H1 (cell line): Measurements from ENCODE around the gene THADA. TPM values are rescaled to one million over a fixed set of nuclear protein-coding genes. Genes with fewer than 3 reads are reported as not detected.
A peak's percentile ranks its signal among the peaks of the same experiment; 100 is the strongest.

Experiments used
- CTCF ChIA-PET: fragments of 300-600 bp; sonication (Branson Sonifier 250); formaldehyde crosslinking; loops from one replicate; lab custom pipeline; 2021; ENCODE audit not compliant: partially characterized antibody; lab: Charles Lee
- POLR2A ChIA-PET: fragments of 300-600 bp; sonication (Branson Sonifier 250); formaldehyde crosslinking; loops from one replicate; lab custom pipeline; 2021; ENCODE audit warnings: inconsistent platforms; ENCODE audit not compliant: partially characterized antibody; lab: Charles Lee
- DNase-seq, 2 experiments: peaks; one replicate each; pipeline versions ENCODE4 v3.0.0 to v3.0.0-alpha.2; 2010 to 2022; ENCODE audit warnings: low spot score in 2 of 2, low read depth in 1 of 2, mixed read lengths in 1 of 2
- FAIRE-seq: peaks from 2 replicates; lab custom pipeline; 2011; peaks lifted over from hg19 to GRCh38; lab: Jason Lieb, UNC
- H2AFZ ChIP-seq: 2 replicates; pipeline ENCODE4 v1.8.1; 2012; ENCODE audit warnings: low read length, inconsistent platforms
- H2AK5ac ChIP-seq: 2 replicates; pipeline ENCODE4 v1.6.1; 2013; ENCODE audit warnings: low read depth, low read length
- H2BK120ac ChIP-seq: replicated peaks from 2 replicates; pipeline ENCODE3; 2013; ENCODE audit warnings: low read depth, low read length, inconsistent platforms
- H2BK12ac ChIP-seq: 2 replicates; pipeline ENCODE4 v1.6.1; 2013; ENCODE audit warnings: low read depth, low read length
- H2BK15ac ChIP-seq: 2 replicates; pipeline ENCODE4 v1.6.1; 2013; ENCODE audit warnings: low read length
- H2BK20ac ChIP-seq: 2 replicates; pipeline ENCODE4 v1.6.1; 2013; ENCODE audit warnings: low read length
- H2BK5ac ChIP-seq: 2 replicates; pipeline ENCODE4 v1.6.1; 2013; ENCODE audit warnings: low read depth, low read length
- H3K14ac ChIP-seq: 2 replicates; pipeline ENCODE4 v1.6.1; 2013; ENCODE audit warnings: inconsistent platforms; ENCODE audit not compliant: insufficient read length
- H3K18ac ChIP-seq: 2 replicates; pipeline ENCODE4 v1.6.1; 2013; ENCODE audit warnings: low read length; ENCODE audit errors: extremely low read depth
- H3K23ac ChIP-seq: 2 replicates; pipeline ENCODE4 v1.6.1; 2013; ENCODE audit warnings: inconsistent platforms; ENCODE audit not compliant: insufficient read length
- H3K23me2 ChIP-seq: 2 replicates; pipeline ENCODE4 v1.6.1; 2013; ENCODE audit warnings: low read depth, low read length
- H3K27ac ChIP-seq: 2 replicates; pipeline ENCODE4 v1.6.1; 2011; ENCODE audit warnings: low read depth, low read length, inconsistent platforms
- H3K27me3 ChIP-seq, 4 experiments: replicated peaks in 1 of 4; 1 replicate in 1 of 4; 2 replicates in 3 of 4; pipeline versions ENCODE4 v1.6.1 to v1.8.1; 2011 to 2013; ENCODE audit warnings: low read length in 3 of 4, mild to moderate bottlenecking in 3 of 4, inconsistent platforms in 2 of 4, mixed read lengths in 2 of 4, moderate library complexity in 1 of 4; ENCODE audit not compliant: control insufficient read depth in 3 of 4, insufficient read depth in 3 of 4; ENCODE audit errors: extremely low read depth in 1 of 4
- H3K36me3 ChIP-seq, 4 experiments: 2 replicates each; pipeline versions ENCODE4 v1.6.1 to v1.8.1; 2011 to 2013; ENCODE audit warnings: mild to moderate bottlenecking in 4 of 4, low read length in 3 of 4, moderate library complexity in 2 of 4, control low read depth in 1 of 4, inconsistent platforms in 1 of 4; ENCODE audit not compliant: insufficient read depth in 4 of 4, control insufficient read depth in 2 of 4
- H3K4ac ChIP-seq: replicated peaks from 2 replicates; pipeline ENCODE3; 2013; ENCODE audit warnings: low read length, low read depth, mixed read lengths, inconsistent platforms; ENCODE audit not compliant: insufficient read length
- H3K4me1 ChIP-seq, 4 experiments: replicated peaks in 1 of 4; 1 replicate in 1 of 4; 2 replicates in 3 of 4; pipeline versions ENCODE4 v1.6.1 to v1.8.1; 2011 to 2013; ENCODE audit warnings: low read length in 3 of 4, inconsistent platforms in 2 of 4, mixed read lengths in 1 of 4; ENCODE audit not compliant: insufficient read depth in 4 of 4, control insufficient read depth in 3 of 4
- H3K4me2 ChIP-seq, 2 experiments: 2 replicates each; pipeline versions ENCODE4 v1.6.1 to v1.8.1; 2011 to 2013; ENCODE audit warnings: low read depth in 2 of 2, low read length in 2 of 2, control low read depth in 1 of 2, inconsistent platforms in 1 of 2, mild to moderate bottlenecking in 1 of 2; ENCODE audit not compliant: insufficient read depth in 1 of 2
- H3K4me3 ChIP-seq, 4 experiments: fragments of 200-600, 300-600 bp in 1 of 4; sonication (generic), shearing (Covaris generic), sonication (Bioruptor Twin) in 1 of 4; 2 replicates each; pipeline versions ENCODE4 v1.5.1 to v1.8.1; 2011 to 2016; ENCODE audit warnings: low read length in 4 of 4, low read depth in 3 of 4, control low read depth in 2 of 4, inconsistent platforms in 2 of 4, mild to moderate bottlenecking in 2 of 4, mixed read lengths in 1 of 4, moderate library complexity in 1 of 4; ENCODE audit not compliant: insufficient read depth in 2 of 4; ENCODE audit errors: extremely low read depth in 1 of 4
- H3K56ac ChIP-seq: replicated peaks from 2 replicates; pipeline ENCODE3; 2013; ENCODE audit warnings: low read depth, mild to moderate bottlenecking, mixed read lengths, low read length, inconsistent platforms; ENCODE audit not compliant: insufficient read length
- H3K79me1 ChIP-seq: 2 replicates; pipeline ENCODE4 v1.6.1; 2013; ENCODE audit warnings: low read depth, low read length, control low read depth
- H3K79me2 ChIP-seq, 2 experiments: 2 replicates each; pipeline versions ENCODE4 v1.6.1 to v1.8.1; 2012 to 2013; ENCODE audit warnings: low read length in 2 of 2, mild to moderate bottlenecking in 2 of 2, inconsistent platforms in 1 of 2; ENCODE audit not compliant: insufficient read depth in 2 of 2, control insufficient read depth in 1 of 2
- H3K9ac ChIP-seq, 4 experiments: replicated peaks in 1 of 4; 1 replicate in 1 of 4; 2 replicates in 3 of 4; pipeline versions ENCODE4 v1.6.1 to v1.8.1; 2011 to 2013; ENCODE audit warnings: low read depth in 3 of 4, low read length in 3 of 4, control low read depth in 2 of 4, mild to moderate bottlenecking in 2 of 4, moderate library complexity in 2 of 4, inconsistent platforms in 1 of 4; ENCODE audit errors: extremely low read depth in 1 of 4
- H3K9me3 ChIP-seq, 2 experiments: 2 replicates each; pipeline versions ENCODE4 v1.6.1 to v1.8.1; 2012 to 2013; ENCODE audit warnings: mild to moderate bottlenecking in 2 of 2, moderate library complexity in 2 of 2, control low read depth in 1 of 2, inconsistent platforms in 1 of 2, low read depth in 1 of 2, low read length in 1 of 2, mixed read lengths in 1 of 2; ENCODE audit not compliant: insufficient read depth in 2 of 2
- H4K20me1 ChIP-seq, 2 experiments: replicated peaks in 1 of 2; 2 replicates each; pipeline versions ENCODE3 to v1.8.1; 2011 to 2013; ENCODE audit warnings: inconsistent platforms in 2 of 2, low read length in 2 of 2, mild to moderate bottlenecking in 1 of 2; ENCODE audit not compliant: insufficient read depth in 2 of 2, control insufficient read depth in 1 of 2
- H4K5ac ChIP-seq: 2 replicates; pipeline ENCODE4 v1.6.1; 2013; ENCODE audit warnings: low read length, low read depth, mixed read lengths, inconsistent platforms; ENCODE audit not compliant: insufficient read length
- H4K8ac ChIP-seq: 2 replicates; pipeline ENCODE4 v1.8.0; 2013; ENCODE audit warnings: mild to moderate bottlenecking, moderate library complexity, low read length, inconsistent platforms; ENCODE audit not compliant: insufficient read depth; ENCODE audit errors: extremely low read depth
- H4K91ac ChIP-seq: replicated peaks from 2 replicates; pipeline ENCODE3; 2013; ENCODE audit warnings: low read length, mixed read lengths, inconsistent platforms; ENCODE audit not compliant: insufficient read length
- BRCA1 ChIP-seq: IDR thresholded peaks from 2 replicates; pipeline ENCODE4 v1.6.1; 2012; ENCODE audit warnings: low read depth, low read length, improper control_type of control experiment
- JUND ChIP-seq: IDR thresholded peaks from 2 replicates; pipeline ENCODE4 v1.6.1; 2011; ENCODE audit warnings: mild to moderate bottlenecking, improper control_type of control experiment, low read length
- PHF8 ChIP-seq: fragments of 200-600 bp; sonication (generic); conservative IDR thresholded peaks from 2 replicates; pipeline ENCODE4 v1.7.1; 2012; ENCODE audit warnings: low read depth, mild to moderate bottlenecking, inconsistent platforms, low read length, moderate library complexity
- POLR2A ChIP-seq, 2 experiments: IDR thresholded peaks; 1 replicate in 1 of 2; 2 replicates in 1 of 2; pipeline ENCODE4 v1.6.1; 2011; ENCODE audit warnings: low read depth in 2 of 2, low read length in 2 of 2, mild to moderate bottlenecking in 2 of 2; ENCODE audit errors: control extremely low read depth in 1 of 2
- POLR2AphosphoS5 ChIP-seq: IDR thresholded peaks from 2 replicates; pipeline ENCODE4 v1.6.1; 2011; ENCODE audit warnings: low read depth, low read length
- RAD21 ChIP-seq, 2 experiments: IDR thresholded peaks in 1 of 2; conservative IDR thresholded peaks in 1 of 2; 2 replicates each; pipeline ENCODE4 v1.6.1; 2011; ENCODE audit warnings: low read depth in 2 of 2, low read length in 2 of 2, improper control_type of control experiment in 1 of 2, inconsistent platforms in 1 of 2, mild to moderate bottlenecking in 1 of 2, moderate library complexity in 1 of 2
- SIN3A ChIP-seq, 2 experiments: IDR thresholded peaks in 1 of 2; conservative IDR thresholded peaks in 1 of 2; 2 replicates each; pipeline ENCODE4 v1.6.1; 2011 to 2012; ENCODE audit warnings: low read length in 2 of 2, improper control_type of control experiment in 1 of 2, low read depth in 1 of 2, mild to moderate bottlenecking in 1 of 2
- SP1 ChIP-seq: IDR thresholded peaks from 2 replicates; pipeline ENCODE4 v1.6.1; 2011; ENCODE audit warnings: low read depth, low read length
- SRF ChIP-seq: IDR thresholded peaks from 2 replicates; pipeline ENCODE4 v1.6.1; 2011; ENCODE audit warnings: mild to moderate bottlenecking, low read depth, low read length, moderate library complexity
- TBP ChIP-seq: IDR thresholded peaks from 2 replicates; pipeline ENCODE4 v1.6.1; 2011; ENCODE audit warnings: low read depth, low read length, improper control_type of control experiment
- YY1 ChIP-seq: IDR thresholded peaks from 2 replicates; pipeline ENCODE4 v1.6.1; 2011; ENCODE audit warnings: low read depth, mild to moderate bottlenecking, low read length
- WGBS, 2 experiments: shearing (Covaris generic) in 1 of 2; methylation state at CpG; one replicate each; pipeline versions ENCODE4 v1.1.6 to v1.1.7; 2013 to 2015; ENCODE audit warnings: low lambda C conversion rate in 2 of 2, mixed read lengths in 2 of 2, inconsistent platforms in 1 of 2, low coverage in 1 of 2, missing lambda C conversion rate in 1 of 2; ENCODE audit not compliant: insufficient replicate concordance in 2 of 2, insufficient coverage in 1 of 2, insufficient read length in 1 of 2; ENCODE audit errors: extremely low coverage in 1 of 2, missing lambda C conversion rate in 1 of 2; 5-methylcytosine and 5-hydroxymethylcytosine counted together
- polyA plus RNA-seq, 7 experiments: library from polyadenylated mRNA; depleted of rRNA in 3 of 7; stranded (reverse) in 5 of 7; unstranded in 2 of 7; fragments of >200 nt in 5 of 7; fragments of 200-250 nt in 2 of 7; gene quantifications; 1 replicate in 5 of 7; 2 replicates in 1 of 7; 4 replicates in 1 of 7; pipeline versions ENCODE4 v1.2.1 to v1.2.3, GENCODE V29; 2011 to 2013; ENCODE audit warnings: missing spikeins in 2 of 7, mixed read lengths in 2 of 7
- total RNA-seq: library from RNA; stranded (reverse); fragmentation: NEBNext Ultra II Directional; extraction: Animal tissue kit (Norgen Biotek cat#: 25700); gene quantifications from 2 replicates; pipeline ENCODE4 v1.2.1, GENCODE V29; 2021

Gene THADA
- total and polyA plus RNA-seq, 2 of the 8 experiments (the other 6 are each of a cell fraction or from before 2014, with no cell fraction given): 22.4 to 26.8 TPM

GRCh38 chr2:43221124-43221762 is 374.6 kb downstream of the THADA start:
- Histone ChIP-seq H2BK15ac (no peak overlapping the region), H4K8ac (peak overlapping the region; percentile 71; the same call in 1 of the 2 replicates), H4K91ac (peak overlapping the region; percentile 56), H4K5ac (peak overlapping the region; percentile 15), H2AFZ (no peak overlapping the region), H3K79me2 (peaks cover 17 to 47% of the 10 kb centered on the region in 2 experiments), H3K18ac (peak overlapping the region; percentile 44), H2BK20ac (no peak overlapping the region), H3K4ac (no peak overlapping the region), H3K14ac (no peak overlapping the region), H3K27me3 (no peaks in the 10 kb centered on the region), H2BK5ac (peak overlapping the region; percentile 72; the same call in 1 of the 2 replicates), H3K23ac (no peak overlapping the region), H3K27ac (peak overlapping the region; percentile 20; the same call in 1 of the 2 replicates), H3K9me3 (no peaks in the 10 kb centered on the region), H3K36me3 (peaks cover 2 to 35% (median 17%) of the 10 kb centered on the region in 4 experiments; a peak in 6 of 8 replicates), H3K79me1 (no peaks in the 10 kb centered on the region), H3K23me2 (peaks cover 11% of the 10 kb centered on the region), H3K4me2 (peak overlapping the region; percentile 78 to 80), H2AK5ac (no peak overlapping the region), H2BK12ac (peak overlapping the region; percentile 5; the same call in 1 of the 2 replicates), H3K4me1 (peaks cover 16 to 44% (median 25%) of the 10 kb centered on the region in 4 experiments), H4K20me1 (peaks cover 11 to 14% of the 10 kb centered on the region in 2 experiments), H3K4me3 (peak overlapping the region; percentile 19 to 83 (median 26); a peak in 5 of 8 replicates), H2BK120ac (no peak overlapping the region), H3K56ac (peak overlapping the region; percentile 12), H3K9ac (peak overlapping the region in 1 of 4 experiments; percentile 2; a peak in 1 of 7 replicates)
- WGBS, 2 experiments: 24% methylated on average over 16 of the region's 16 CpGs; no CpG with 5 or more reads in 1 of the 2 experiments
- TF ChIP-seq SIN3A (conservative IDR thresholded peaks at IDR 0.05 in 1 of 2, IDR thresholded peaks at IDR 0.05 in 1 of 2; ENCODE audit: low read depth in 1 of 2, low read length in 2 of 2) (0 out of 4 replicates have a peak, but pooled peaks have one; percentile 46 to 61), POLR2A (IDR thresholded peaks at IDR 0.05; ENCODE audit: control extremely low read depth in 1 of 2, low read depth in 2 of 2, low read length in 2 of 2) (peak in 1 of 2 experiments; percentile 53; a peak in 1 of 3 replicates), RAD21 (IDR thresholded peaks at IDR 0.05 in 1 of 2, conservative IDR thresholded peaks at IDR 0.05 in 1 of 2; ENCODE audit: low read depth in 2 of 2, low read length in 2 of 2) (no peak), JUND (peak; percentile 82), SRF (no peak), SP1 (no peak), YY1 (no peak), POLR2AphosphoS5 (peak; percentile 75), TBP (no peak), BRCA1 (no peak), PHF8 (no peak)
- FAIRE-seq: no peak
- CTCF ChIA-PET: interaction anchor here (0.8 to 6.5 kb wide), 21 partner anchors 7 to 290 kb away, joined by 3 to 67 read pairs (median 4); no protein-coding TSS in a partner anchor
- POLR2A ChIA-PET: interaction anchor here (0.7 to 8.6 kb wide), 9 partner anchors 8 to 151 kb away, joined by 3 to 52 read pairs (median 4); no protein-coding TSS in a partner anchor
- DNase-seq: peak in 1 of 2 experiments; percentile 62
